ENCODE data around the gene PRKCD.

DNA sequence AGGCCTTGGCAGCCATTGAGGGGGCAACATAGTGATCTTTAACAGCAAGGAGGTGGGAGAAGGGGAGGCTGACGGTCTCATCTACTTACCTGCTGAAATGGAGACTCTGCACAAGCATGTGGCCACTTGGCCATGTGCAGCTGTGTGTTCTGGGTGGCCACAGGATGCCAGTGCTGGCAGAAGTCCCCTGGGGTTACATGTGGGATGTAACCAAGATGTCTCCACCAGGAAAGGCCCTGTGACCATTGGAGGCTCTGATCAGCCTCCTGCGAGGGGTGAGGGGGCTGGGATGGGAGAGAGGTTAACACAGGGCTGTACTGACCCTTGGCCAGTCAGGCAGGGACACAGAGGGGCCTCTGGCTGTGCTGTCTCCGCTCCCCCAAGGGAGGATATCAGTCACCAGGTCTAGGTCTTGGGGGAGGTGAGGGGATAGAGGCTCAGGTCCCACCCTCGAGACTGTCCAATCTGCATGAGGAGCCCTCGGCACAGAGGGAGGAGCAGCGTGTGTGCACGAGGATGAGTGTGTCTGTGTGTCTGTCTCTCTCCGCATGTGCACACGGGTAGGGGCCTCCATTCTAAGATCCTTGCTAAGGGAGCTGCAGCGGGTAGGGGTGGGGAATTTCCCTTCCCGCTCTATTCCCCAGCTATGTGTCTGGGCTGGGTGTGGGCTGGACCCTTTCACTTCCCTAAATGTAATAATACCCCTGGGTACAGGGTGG, 19.5 kb downstream of the PRKCD start:
- no peak for TF ChIP-seq TSHZ2 (CRISPR knock-in tag; IDR thresholded peaks at IDR 0.05)
- TF ChIP-seq BACH2 (CRISPR knock-in tag; IDR thresholded peaks at IDR 0.05; ENCODE audit: borderline replicate concordance) = no peak
- TF ChIP-seq OSR1 (CRISPR knock-in tag; IDR thresholded peaks at IDR 0.05) = no peak
- TF ChIP-seq, protein P1, sequence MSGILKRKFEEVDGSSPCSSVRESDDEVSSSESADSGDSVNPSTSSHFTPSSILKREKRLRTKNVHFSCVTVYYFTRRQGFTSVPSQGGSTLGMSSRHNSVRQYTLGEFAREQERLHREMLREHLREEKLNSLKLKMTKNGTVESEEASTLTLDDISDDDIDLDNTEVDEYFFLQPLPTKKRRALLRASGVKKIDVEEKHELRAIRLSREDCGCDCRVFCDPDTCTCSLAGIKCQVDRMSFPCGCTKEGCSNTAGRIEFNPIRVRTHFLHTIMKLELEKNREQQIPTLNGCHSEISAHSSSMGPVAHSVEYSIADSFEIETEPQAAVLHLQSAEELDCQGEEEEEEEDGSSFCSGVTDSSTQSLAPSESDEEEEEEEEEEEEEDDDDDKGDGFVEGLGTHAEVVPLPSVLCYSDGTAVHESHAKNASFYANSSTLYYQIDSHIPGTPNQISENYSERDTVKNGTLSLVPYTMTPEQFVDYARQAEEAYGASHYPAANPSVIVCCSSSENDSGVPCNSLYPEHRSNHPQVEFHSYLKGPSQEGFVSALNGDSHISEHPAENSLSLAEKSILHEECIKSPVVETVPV (CRISPR knock-in tag; IDR thresholded peaks at IDR 0.05) = no peak

Measured in SK-N-SH treated with all-trans-retinoic acid at 6 μM for 48 hours (cell line).